HG03565 (cell line): ENCODE measurements around the gene OTULINL.

ENCODE experiments used
- ATAC-seq: cut with Tn5 transposase; IDR thresholded peaks from one replicate; pipeline ENCODE4 v1.9.1; 2021; ENCODE audit warnings: mild to moderate bottlenecking, moderate library complexity; ENCODE audit not compliant: unreplicated experiment

The OTULINL gene

GRCh38 chr5:14599476-14600127 lies 18.0 kb downstream of the OTULINL start:
- no peak for ATAC-seq

GRCh38 chr5:14600846-14601245 lies 19.3 kb downstream of the OTULINL start:
- no peak for ATAC-seq

GRCh38 chr5:14603141-14603540 lies 21.5 kb downstream of the OTULINL start:
- ATAC-seq: no peak

- ATAC-seq: no peak
These were observed 25.5 kb downstream of the OTULINL start for GRCh38 chr5:14607104-14607503.

- no peak for ATAC-seq
These were observed 26.6 kb downstream of the OTULINL start for GRCh38 chr5:14608169-14608568.

GRCh38 chr5:14611737-14612136 lies 30.1 kb downstream of the OTULINL start:
- no peak for ATAC-seq

GRCh38 chr5:14614490-14614889 lies 32.9 kb downstream of the OTULINL start:
- no peak for ATAC-seq

GRCh38 chr5:14615365-14615764 lies 33.8 kb downstream of the OTULINL start:
- no peak for ATAC-seq

- no peak for ATAC-seq
These were observed 35.8 kb downstream of the OTULINL start for GRCh38 chr5:14617441-14617840.

- ATAC-seq: no peak
These were observed 45.7 kb downstream of the OTULINL start for GRCh38 chr5:14627270-14627669.

GRCh38 chr5:14628346-14628745 lies 46.8 kb downstream of the OTULINL start:
- no peak for ATAC-seq

- ATAC-seq: no peak
These were observed 49.1 kb downstream of the OTULINL start for GRCh38 chr5:14630671-14631070.

- ATAC-seq: no peak
These were observed 54.1 kb downstream of the OTULINL start for GRCh38 chr5:14635656-14636055.

GRCh38 chr5:14640765-14641164 lies 59.2 kb downstream of the OTULINL start:
- ATAC-seq: no peak

- ATAC-seq: no peak
These were observed 63.1 kb downstream of the OTULINL start for GRCh38 chr5:14644623-14645237.

- ATAC-seq: no peak
These were observed 68.5 kb downstream of the OTULINL start for GRCh38 chr5:14650052-14650451.

- no peak for ATAC-seq
These were observed 73.7 kb downstream of the OTULINL start for GRCh38 chr5:14655146-14655741.

GRCh38 chr5:14656898-14657297 lies 75.3 kb downstream of the OTULINL start:
- no peak for ATAC-seq

- no peak for ATAC-seq
These were observed 78.4 kb downstream of the OTULINL start for GRCh38 chr5:14659821-14660607.

- no peak for ATAC-seq
These were observed 79.2 kb downstream of the OTULINL start for GRCh38 chr5:14660833-14661232.
